HepG2 (cell line): ENCODE results near the gene RGPD3. TPM values are rescaled to one million over a fixed set of nuclear protein-coding genes. Genes with fewer than 3 reads are reported as not detected.
A peak's percentile ranks its signal among the peaks of the same experiment; 100 is the strongest.

ENCODE experiments used
- FOXC1 ChIP-seq: sonication (generic); formaldehyde crosslinking; IDR thresholded peaks from 2 replicates; pipeline ENCODE4 v1.8.0; 2022; ENCODE audit warnings: mild to moderate bottlenecking, missing genetic modification reagents, borderline replicate concordance
- HDAC1 ChIP-seq: sonication (generic); formaldehyde crosslinking; IDR thresholded peaks from 2 replicates; pipeline ENCODE4 v1.5.1; 2020; ENCODE audit warnings: mild to moderate bottlenecking, missing genetic modification reagents
- HHEX ChIP-seq: IDR thresholded peaks from 2 replicates; pipeline ENCODE4 v1.6.1; 2016; ENCODE audit warnings: control low read depth
- MED1 ChIP-seq: sonication (generic); formaldehyde crosslinking; IDR thresholded peaks from 2 replicates; pipeline ENCODE4 v1.4.0; 2020; ENCODE audit warnings: missing genetic modification reagents
- MLX ChIP-seq: IDR thresholded peaks from 2 replicates; pipeline ENCODE4 v1.6.1; 2016
- RCOR2 ChIP-seq: IDR thresholded peaks from 2 replicates; pipeline ENCODE4 v1.6.1; 2016; ENCODE audit warnings: missing biosample characterization, missing genetic modification reagents
- SOX5 ChIP-seq: IDR thresholded peaks from 2 replicates; pipeline ENCODE4 v1.6.1; 2016; ENCODE audit warnings: borderline replicate concordance
- TRIM24 ChIP-seq: sonication (generic); formaldehyde crosslinking; IDR thresholded peaks from 2 replicates; pipeline ENCODE4 v1.8.0; 2022; ENCODE audit warnings: mild to moderate bottlenecking, missing genetic modification reagents
- ZBTB38 ChIP-seq: sonication (generic); formaldehyde crosslinking; IDR thresholded peaks from 2 replicates; pipeline ENCODE4 v1.5.1; 2020; ENCODE audit warnings: mild to moderate bottlenecking, missing genetic modification reagents
- ZEB1 ChIP-seq: IDR thresholded peaks from 2 replicates; pipeline ENCODE4 v1.6.1; 2012; ENCODE audit warnings: mild to moderate bottlenecking, low read depth, inconsistent platforms; ENCODE audit not compliant: insufficient replicate concordance
- ZNF33B ChIP-seq: sonication (generic); formaldehyde crosslinking; IDR thresholded peaks from 2 replicates; pipeline ENCODE4 v1.5.1; 2020; ENCODE audit warnings: mild to moderate bottlenecking, missing genetic modification reagents
- ZNF670 ChIP-seq: sonication (generic); formaldehyde crosslinking; IDR thresholded peaks from 2 replicates; pipeline ENCODE4 v1.8.0; 2022; ENCODE audit warnings: mild to moderate bottlenecking, missing genetic modification reagents, borderline replicate concordance
- polyA plus RNA-seq, 8 experiments: library from polyadenylated mRNA; depleted of rRNA in 3 of 8; stranded (reverse) in 7 of 8; unstranded in 1 of 8; fragments of >200 nt; fragmentation: Illumina TruSeq in 4 of 8; extraction: Trizol in 4 of 8; gene quantifications; 2 replicates each; pipeline versions ENCODE4 v1.2.1 to v1.2.3, GENCODE V29; 2011 to 2016; ENCODE audit warnings: low read depth in 4 of 8, missing spikeins in 1 of 8, mixed read lengths in 1 of 8; ENCODE audit not compliant: insufficient read depth in 1 of 8
- total RNA-seq, 5 experiments: library from RNA; depleted of rRNA; stranded (reverse); fragments of >200 nt; fragmentation: Illumina TruSeq; extraction: Trizol; gene quantifications; 2 replicates each; pipeline ENCODE4 v1.2.3, GENCODE V29; 2016; ENCODE audit warnings: low read depth in 1 of 5
- TF ChIP-seq, protein P1 (sequence below): sonication (generic); formaldehyde crosslinking; IDR thresholded peaks from 2 replicates; pipeline ENCODE4 v1.4.0; 2020; ENCODE audit warnings: missing genetic modification reagents, mild to moderate bottlenecking, borderline replicate concordance
- TF ChIP-seq, protein P2 (sequence below): sonication (generic); formaldehyde crosslinking; IDR thresholded peaks from 2 replicates; pipeline ENCODE4 v1.8.0; 2022; ENCODE audit warnings: missing genetic modification reagents, mild to moderate bottlenecking, borderline replicate concordance
- TF ChIP-seq, protein P3 (sequence below): sonication (generic); formaldehyde crosslinking; IDR thresholded peaks from 2 replicates; pipeline ENCODE4 v1.5.1; 2020; ENCODE audit warnings: mild to moderate bottlenecking, missing genetic modification reagents, moderate library complexity
- TF ChIP-seq, protein P4 (sequence below): sonication (generic); formaldehyde crosslinking; IDR thresholded peaks from 2 replicates; pipeline ENCODE4 v1.5.0; 2020; ENCODE audit warnings: mild to moderate bottlenecking, missing genetic modification reagents, borderline replicate concordance
- TF ChIP-seq, protein P5 (sequence below): sonication (generic); formaldehyde crosslinking; conservative IDR thresholded peaks from 2 replicates; pipeline ENCODE4 v1.4.0; 2020; ENCODE audit warnings: mild to moderate bottlenecking, missing genetic modification reagents, moderate library complexity

RGPD3 gene
- total and polyA plus RNA-seq, 2 of the 13 experiments (the other 11 are each of a cell fraction or from before 2014, with no cell fraction given), result 0.13 to 0.24 TPM

- TF ChIP-seq MLX (CRISPR knock-in tag) (peak; percentile 83), ZEB1 (peak; percentile 42), RCOR2 (CRISPR knock-in tag) (peak; percentile 92), FOXC1 (CRISPR knock-in tag) (peak; percentile 58; the same call in 1 of the 2 replicates), ZNF670 (CRISPR knock-in tag) (0 out of 2 replicates have a peak, but pooled peaks have one; percentile 70), SOX5 (CRISPR knock-in tag) (peak; percentile 46), ZBTB38 (CRISPR knock-in tag) (peak; percentile 55; the same call in 1 of the 2 replicates), HHEX (CRISPR knock-in tag) (peak; percentile 59; the same call in 1 of the 2 replicates), HDAC1 (CRISPR knock-in tag) (peak; percentile 89), TRIM24 (CRISPR knock-in tag) (peak; percentile 94), ZNF33B (CRISPR knock-in tag) (0 out of 2 replicates have a peak, but pooled peaks have one; percentile 34), MED1 (CRISPR knock-in tag) (peak; percentile 85)
- TF ChIP-seq, protein P1, sequence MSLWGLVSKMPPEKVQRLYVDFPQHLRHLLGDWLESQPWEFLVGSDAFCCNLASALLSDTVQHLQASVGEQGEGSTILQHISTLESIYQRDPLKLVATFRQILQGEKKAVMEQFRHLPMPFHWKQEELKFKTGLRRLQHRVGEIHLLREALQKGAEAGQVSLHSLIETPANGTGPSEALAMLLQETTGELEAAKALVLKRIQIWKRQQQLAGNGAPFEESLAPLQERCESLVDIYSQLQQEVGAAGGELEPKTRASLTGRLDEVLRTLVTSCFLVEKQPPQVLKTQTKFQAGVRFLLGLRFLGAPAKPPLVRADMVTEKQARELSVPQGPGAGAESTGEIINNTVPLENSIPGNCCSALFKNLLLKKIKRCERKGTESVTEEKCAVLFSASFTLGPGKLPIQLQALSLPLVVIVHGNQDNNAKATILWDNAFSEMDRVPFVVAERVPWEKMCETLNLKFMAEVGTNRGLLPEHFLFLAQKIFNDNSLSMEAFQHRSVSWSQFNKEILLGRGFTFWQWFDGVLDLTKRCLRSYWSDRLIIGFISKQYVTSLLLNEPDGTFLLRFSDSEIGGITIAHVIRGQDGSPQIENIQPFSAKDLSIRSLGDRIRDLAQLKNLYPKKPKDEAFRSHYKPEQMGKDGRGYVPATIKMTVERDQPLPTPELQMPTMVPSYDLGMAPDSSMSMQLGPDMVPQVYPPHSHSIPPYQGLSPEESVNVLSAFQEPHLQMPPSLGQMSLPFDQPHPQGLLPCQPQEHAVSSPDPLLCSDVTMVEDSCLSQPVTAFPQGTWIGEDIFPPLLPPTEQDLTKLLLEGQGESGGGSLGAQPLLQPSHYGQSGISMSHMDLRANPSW (CRISPR knock-in tag), result 0 out of 2 replicates have a peak, but pooled peaks have one; percentile 40
- TF ChIP-seq, protein P2, sequence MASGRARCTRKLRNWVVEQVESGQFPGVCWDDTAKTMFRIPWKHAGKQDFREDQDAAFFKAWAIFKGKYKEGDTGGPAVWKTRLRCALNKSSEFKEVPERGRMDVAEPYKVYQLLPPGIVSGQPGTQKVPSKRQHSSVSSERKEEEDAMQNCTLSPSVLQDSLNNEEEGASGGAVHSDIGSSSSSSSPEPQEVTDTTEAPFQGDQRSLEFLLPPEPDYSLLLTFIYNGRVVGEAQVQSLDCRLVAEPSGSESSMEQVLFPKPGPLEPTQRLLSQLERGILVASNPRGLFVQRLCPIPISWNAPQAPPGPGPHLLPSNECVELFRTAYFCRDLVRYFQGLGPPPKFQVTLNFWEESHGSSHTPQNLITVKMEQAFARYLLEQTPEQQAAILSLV (CRISPR knock-in tag), result 0 out of 2 replicates have a peak, but pooled peaks have one; percentile 48
- TF ChIP-seq, protein P3, sequence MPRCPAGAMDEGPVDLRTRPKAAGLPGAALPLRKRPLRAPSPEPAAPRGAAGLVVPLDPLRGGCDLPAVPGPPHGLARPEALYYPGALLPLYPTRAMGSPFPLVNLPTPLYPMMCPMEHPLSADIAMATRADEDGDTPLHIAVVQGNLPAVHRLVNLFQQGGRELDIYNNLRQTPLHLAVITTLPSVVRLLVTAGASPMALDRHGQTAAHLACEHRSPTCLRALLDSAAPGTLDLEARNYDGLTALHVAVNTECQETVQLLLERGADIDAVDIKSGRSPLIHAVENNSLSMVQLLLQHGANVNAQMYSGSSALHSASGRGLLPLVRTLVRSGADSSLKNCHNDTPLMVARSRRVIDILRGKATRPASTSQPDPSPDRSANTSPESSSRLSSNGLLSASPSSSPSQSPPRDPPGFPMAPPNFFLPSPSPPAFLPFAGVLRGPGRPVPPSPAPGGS (CRISPR knock-in tag), result peak; percentile 42; the same call in 1 of the 2 replicates
- TF ChIP-seq, protein P4, sequence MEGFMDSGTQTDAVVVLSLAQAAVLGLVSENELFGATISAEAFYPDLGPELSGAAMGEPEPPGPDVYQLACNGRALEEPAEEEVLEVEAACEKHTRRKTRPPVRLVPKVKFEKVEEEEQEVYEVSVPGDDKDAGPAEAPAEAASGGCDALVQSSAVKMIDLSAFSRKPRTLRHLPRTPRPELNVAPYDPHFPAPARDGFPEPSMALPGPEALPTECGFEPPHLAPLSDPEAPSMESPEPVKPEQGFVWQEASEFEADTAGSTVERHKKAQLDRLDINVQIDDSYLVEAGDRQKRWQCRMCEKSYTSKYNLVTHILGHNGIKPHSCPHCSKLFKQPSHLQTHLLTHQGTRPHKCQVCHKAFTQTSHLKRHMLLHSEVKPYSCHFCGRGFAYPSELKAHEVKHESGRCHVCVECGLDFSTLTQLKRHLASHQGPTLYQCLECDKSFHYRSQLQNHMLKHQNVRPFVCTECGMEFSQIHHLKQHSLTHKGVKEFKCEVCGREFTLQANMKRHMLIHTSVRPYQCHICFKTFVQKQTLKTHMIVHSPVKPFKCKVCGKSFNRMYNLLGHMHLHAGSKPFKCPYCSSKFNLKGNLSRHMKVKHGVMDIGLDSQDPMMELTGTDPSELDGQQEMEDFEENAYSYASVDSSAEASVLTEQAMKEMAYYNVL (CRISPR knock-in tag), result peak; percentile 64; the same call in 1 of the 2 replicates
- TF ChIP-seq, protein P5, sequence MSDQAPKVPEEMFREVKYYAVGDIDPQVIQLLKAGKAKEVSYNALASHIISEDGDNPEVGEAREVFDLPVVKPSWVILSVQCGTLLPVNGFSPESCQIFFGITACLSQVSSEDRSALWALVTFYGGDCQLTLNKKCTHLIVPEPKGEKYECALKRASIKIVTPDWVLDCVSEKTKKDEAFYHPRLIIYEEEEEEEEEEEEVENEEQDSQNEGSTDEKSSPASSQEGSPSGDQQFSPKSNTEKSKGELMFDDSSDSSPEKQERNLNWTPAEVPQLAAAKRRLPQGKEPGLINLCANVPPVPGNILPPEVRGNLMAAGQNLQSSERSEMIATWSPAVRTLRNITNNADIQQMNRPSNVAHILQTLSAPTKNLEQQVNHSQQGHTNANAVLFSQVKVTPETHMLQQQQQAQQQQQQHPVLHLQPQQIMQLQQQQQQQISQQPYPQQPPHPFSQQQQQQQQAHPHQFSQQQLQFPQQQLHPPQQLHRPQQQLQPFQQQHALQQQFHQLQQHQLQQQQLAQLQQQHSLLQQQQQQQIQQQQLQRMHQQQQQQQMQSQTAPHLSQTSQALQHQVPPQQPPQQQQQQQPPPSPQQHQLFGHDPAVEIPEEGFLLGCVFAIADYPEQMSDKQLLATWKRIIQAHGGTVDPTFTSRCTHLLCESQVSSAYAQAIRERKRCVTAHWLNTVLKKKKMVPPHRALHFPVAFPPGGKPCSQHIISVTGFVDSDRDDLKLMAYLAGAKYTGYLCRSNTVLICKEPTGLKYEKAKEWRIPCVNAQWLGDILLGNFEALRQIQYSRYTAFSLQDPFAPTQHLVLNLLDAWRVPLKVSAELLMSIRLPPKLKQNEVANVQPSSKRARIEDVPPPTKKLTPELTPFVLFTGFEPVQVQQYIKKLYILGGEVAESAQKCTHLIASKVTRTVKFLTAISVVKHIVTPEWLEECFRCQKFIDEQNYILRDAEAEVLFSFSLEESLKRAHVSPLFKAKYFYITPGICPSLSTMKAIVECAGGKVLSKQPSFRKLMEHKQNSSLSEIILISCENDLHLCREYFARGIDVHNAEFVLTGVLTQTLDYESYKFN (CRISPR knock-in tag), result peak; percentile 95
These were observed 83.7 kb downstream of the RGPD3 start (continued) for GRCh38 chr2:106384548-106384947.
